ENCODE data around the gene STX11.

STX11 gene

GRCh38 chr6:144140867-144141266 lies 9.4 kb upstream of the STX11 start:
- DNase-seq (ENCODE audit: extremely low read depth in 1 of 2, low read depth in 1 of 2) = no peak

- DNase-seq (ENCODE audit: extremely low read depth in 1 of 2, low read depth in 1 of 2) = no peak
Observed at GRCh38 chr6:144141470-144141869, 8.8 kb upstream of the STX11 start.

GRCh38 chr6:144143106-144143505 lies 7.2 kb upstream of the STX11 start:
- DNase-seq (ENCODE audit: extremely low read depth in 1 of 2, low read depth in 1 of 2) = no peak

- DNase-seq (ENCODE audit: extremely low read depth in 1 of 2, low read depth in 1 of 2) = no peak
Observed at GRCh38 chr6:144143878-144144277, 6.4 kb upstream of the STX11 start.

- no peak for DNase-seq (ENCODE audit: extremely low read depth in 1 of 2, low read depth in 1 of 2)
Observed at GRCh38 chr6:144144996-144145395, 5.3 kb upstream of the STX11 start.

GRCh38 chr6:144145541-144145940 lies 4.8 kb upstream of the STX11 start:
- DNase-seq (ENCODE audit: extremely low read depth in 1 of 2, low read depth in 1 of 2) = no peak

GRCh38 chr6:144148886-144149285 lies 1.4 kb upstream of the STX11 start:
- DNase-seq (ENCODE audit: extremely low read depth in 1 of 2, low read depth in 1 of 2) = no peak

GRCh38 chr6:144149558-144149893 lies 791 bp upstream of the STX11 start:
- no peak for DNase-seq (ENCODE audit: extremely low read depth in 1 of 2, low read depth in 1 of 2)

- peak; percentile 26 to 38 for DNase-seq (ENCODE audit: extremely low read depth in 1 of 2, low read depth in 1 of 2)
Observed at GRCh38 chr6:144150710-144151657, 667 bp downstream of the STX11 start.

GRCh38 chr6:144152334-144152900 lies 2.1 kb downstream of the STX11 start:
- DNase-seq (ENCODE audit: extremely low read depth in 1 of 2, low read depth in 1 of 2) = no peak

GRCh38 chr6:144153260-144153659 lies 2.9 kb downstream of the STX11 start:
- no peak for DNase-seq (ENCODE audit: extremely low read depth in 1 of 2, low read depth in 1 of 2)

- DNase-seq (ENCODE audit: extremely low read depth in 1 of 2, low read depth in 1 of 2) = no peak
Observed at GRCh38 chr6:144153971-144154370, 3.7 kb downstream of the STX11 start.

- DNase-seq (ENCODE audit: extremely low read depth in 1 of 2, low read depth in 1 of 2) = no peak
Observed at GRCh38 chr6:144155529-144155928, 5.2 kb downstream of the STX11 start.

GRCh38 chr6:144156338-144156737 lies 6.0 kb downstream of the STX11 start:
- no peak for DNase-seq (ENCODE audit: extremely low read depth in 1 of 2, low read depth in 1 of 2)

- DNase-seq (ENCODE audit: extremely low read depth in 1 of 2, low read depth in 1 of 2) = no peak
Observed at GRCh38 chr6:144156991-144157390, 6.7 kb downstream of the STX11 start.

GRCh38 chr6:144158133-144158532 lies 7.8 kb downstream of the STX11 start:
- no peak for DNase-seq (ENCODE audit: extremely low read depth in 1 of 2, low read depth in 1 of 2)

GRCh38 chr6:144159223-144159622 lies 8.9 kb downstream of the STX11 start:
- DNase-seq (ENCODE audit: extremely low read depth in 1 of 2, low read depth in 1 of 2) = no peak

- DNase-seq (ENCODE audit: extremely low read depth in 1 of 2, low read depth in 1 of 2) = no peak
Observed at GRCh38 chr6:144159742-144160141, 9.4 kb downstream of the STX11 start.

GRCh38 chr6:144160431-144161005 lies 10.2 kb downstream of the STX11 start:
- DNase-seq (ENCODE audit: extremely low read depth in 1 of 2, low read depth in 1 of 2) = no peak

GRCh38 chr6:144161975-144162374 lies 11.7 kb downstream of the STX11 start:
- DNase-seq (ENCODE audit: extremely low read depth in 1 of 2, low read depth in 1 of 2) = no peak

GRCh38 chr6:144162977-144163376 lies 12.7 kb downstream of the STX11 start:
- no peak for DNase-seq (ENCODE audit: extremely low read depth in 1 of 2, low read depth in 1 of 2)

- no peak for DNase-seq (ENCODE audit: extremely low read depth in 1 of 2, low read depth in 1 of 2)
Observed at GRCh38 chr6:144165784-144166183, 15.5 kb downstream of the STX11 start.
